HPDE6-E6E7 (cell line): ENCODE data around the gene PIK3CG.
"Not testable (repeated sequence)": the region's sequence is repeated elsewhere in the genome, so short reads cannot be mapped to it uniquely, and the experiment has no call there.

Experiments
- DNase-seq: peaks from one replicate; pipeline ENCODE4 v3.0.0; 2011; ENCODE audit warnings: missing footprints; ENCODE audit errors: extremely low spot score

Gene PIK3CG

DNA sequence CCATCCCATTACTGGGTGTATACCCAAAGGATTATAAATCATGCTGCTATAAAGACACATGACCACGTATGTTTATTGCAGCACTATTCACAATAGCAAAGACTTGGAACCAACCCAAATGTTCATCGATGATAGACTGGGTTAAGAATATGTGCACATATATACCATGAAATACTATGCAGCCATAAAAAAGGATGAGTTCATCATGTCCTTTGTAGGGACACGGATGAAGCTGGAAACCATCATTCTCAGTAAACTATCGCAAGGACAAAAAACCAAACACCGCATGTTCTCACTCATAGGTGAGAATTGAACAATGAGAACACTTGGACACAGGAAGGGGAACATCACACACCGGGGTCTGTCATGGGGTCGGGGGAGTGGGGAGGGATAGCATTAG lies 73.0 kb downstream of the PIK3CG start:
- not testable (repeated sequence) for DNase-seq

DNA sequence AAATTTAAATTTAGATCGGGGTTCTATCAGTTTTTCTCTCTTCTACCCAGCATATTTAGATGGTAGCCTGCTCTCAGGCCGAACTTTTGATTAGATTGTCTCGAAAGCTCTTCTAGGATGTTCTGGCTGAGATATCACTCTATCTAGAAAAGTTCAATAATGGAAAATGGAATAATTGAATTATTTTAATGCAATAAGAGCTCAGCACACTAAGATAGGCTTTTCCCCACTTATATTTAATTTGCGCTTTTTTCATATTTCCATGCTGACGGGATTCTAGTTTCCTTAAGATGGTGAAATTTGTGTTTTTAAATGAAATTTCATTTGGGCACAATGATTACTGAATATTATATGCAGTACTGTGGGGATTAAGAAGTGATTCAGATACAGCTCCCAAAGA lies 73.7 kb downstream of the PIK3CG start:
- no peak for DNase-seq

DNA sequence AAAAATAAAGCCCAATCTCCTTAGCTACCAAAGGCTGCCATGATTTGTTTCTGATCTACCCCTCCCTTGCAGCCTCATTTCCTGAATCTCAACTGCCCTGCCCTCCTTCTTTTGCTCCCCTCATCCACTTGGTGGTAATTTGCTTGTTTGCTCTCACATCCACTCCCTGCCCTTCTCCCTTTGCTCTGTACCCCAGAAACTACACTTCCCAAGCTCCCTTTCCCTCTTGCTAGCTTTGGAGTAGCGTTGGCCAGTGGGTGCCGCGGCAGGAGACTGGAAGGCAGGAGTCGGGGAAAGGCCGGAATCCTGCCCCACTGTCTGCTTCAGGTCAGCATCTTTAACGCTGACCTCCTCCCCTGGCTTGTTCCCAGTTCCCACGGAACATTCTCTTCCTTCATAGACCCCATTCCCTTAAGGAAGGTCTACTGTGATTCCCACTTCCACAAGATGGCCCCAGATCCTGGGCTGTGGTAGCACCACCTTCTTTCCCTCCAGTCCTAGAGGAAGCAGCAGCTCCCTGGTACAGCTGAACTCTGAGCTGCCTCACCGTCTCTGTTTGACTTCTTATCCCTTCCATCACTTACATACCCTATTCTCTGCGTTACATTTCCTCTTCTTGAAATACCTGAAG lies 79.1 kb downstream of the PIK3CG start:
- no peak for DNase-seq

DNA sequence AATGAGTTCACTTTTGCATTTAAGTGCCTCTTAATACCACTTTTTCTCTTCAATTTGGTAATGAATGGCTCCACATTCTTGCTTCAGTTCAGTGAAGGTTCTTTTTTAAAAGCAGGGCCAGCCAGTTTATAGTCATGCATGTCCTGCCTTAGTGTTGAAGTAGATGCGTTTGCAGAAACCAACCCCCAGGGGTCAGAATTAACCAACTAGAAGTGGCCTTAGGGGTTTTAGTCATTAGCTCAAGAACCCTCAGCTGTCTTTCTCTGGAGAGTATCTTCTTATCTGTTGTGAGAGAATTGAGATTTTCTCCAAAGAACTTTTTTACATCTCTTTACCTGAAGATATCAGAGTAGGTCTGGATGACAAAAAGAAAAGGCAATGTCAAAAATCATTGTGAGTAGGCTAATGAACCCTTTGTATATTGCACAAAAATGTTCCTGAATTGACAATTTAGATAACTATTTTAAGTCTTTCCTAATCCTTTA lies 82.2 kb downstream of the PIK3CG start:
- peak; percentile 64 for DNase-seq

DNA sequence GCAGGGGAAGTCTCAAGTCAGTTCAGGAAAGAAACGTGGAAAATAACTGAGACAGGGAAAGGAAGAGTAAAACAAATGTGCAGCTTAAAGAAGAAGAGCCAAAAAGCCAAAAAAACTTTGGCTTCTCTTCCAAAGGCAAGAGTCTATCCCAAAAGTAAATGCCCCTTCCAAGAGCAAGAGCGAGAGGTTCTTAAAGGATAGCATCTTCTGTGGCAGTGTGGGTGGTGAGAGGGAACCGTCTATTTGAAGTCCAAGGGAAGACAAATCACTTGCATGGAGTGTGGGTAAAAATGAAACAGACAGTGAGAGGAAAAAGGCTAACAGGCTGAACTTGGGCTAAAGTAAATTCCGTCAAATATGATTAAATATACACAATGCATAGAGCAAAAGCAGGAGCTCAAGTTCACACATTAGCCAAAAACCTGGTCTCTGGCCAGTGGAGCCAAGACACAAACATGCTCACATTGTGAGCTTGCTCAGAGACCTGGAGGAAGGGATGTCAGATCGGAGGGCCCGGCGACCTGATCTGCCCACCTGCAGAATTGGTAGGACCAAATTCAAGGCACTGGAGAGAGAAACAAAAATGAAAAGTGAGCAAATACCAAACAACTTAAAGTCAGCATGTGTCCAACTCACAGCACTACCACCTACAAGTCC lies 87.0 kb downstream of the PIK3CG start:
- no peak for DNase-seq

DNA sequence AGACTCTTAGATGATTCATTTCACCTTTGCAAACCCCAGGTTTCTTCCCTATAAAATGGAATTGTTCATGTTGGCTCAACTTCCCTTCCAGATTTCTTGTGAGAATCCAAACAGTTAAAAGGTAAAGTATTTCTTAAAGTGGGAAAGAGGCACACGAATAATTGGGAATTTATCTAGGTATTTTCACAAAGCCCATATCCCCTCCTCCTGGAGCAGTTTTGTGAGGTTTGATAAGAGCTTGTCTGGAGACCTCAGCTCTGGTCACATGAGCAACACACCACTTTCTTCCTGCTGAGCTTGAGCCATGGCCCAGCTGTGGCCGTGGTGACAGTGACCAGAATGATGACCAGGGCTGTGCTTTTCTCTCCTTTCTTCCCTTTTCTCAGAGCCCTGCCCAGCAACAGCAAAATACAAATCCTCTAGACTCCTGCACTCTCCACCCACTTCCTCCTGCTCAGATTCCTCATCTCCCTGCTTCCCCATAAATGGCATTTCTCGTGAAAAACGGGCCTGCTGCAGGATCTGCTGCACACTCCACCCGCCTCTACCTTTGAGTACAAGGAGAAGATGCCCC lies 87.7 kb downstream of the PIK3CG start:
- DNase-seq, result no peak

DNA sequence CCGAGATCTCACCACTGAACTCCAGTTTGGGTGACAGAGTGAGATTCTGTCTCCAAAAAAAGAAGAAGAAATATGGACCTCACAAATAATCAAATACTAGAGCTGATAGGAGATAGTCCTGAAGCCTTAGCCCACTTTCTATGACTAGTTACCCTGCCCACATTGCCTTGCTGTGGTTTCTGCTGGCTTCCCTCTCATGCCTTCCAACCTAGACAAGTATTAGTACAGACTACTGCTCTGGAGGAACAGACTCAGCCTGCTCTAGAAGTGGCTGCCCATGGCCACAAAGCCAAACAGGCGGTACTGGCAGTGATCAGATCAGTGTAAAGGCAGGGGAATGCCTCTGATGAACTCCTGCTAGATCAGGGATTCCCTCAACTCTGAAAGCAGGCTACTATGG lies 89.8 kb downstream of the PIK3CG start:
- DNase-seq, result no peak

DNA sequence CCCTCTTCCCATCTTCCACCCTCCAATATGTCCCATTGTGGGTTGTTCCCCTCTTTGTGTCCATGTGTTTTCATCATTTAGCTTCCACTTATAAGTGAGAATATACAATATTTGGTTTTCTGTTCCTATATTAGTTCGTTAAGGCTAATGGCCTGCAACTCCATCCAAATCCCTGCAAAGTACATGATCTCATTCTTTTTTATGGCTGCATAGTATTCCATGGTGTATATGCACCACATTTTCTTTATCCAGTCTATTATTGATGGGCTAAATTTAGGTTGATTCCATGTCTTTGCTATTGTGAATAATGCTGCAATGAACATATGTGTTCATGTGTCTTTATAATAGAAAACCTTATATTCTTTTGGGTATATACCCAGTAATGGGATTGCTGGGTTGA lies 90.8 kb downstream of the PIK3CG start:
- DNase-seq, result not testable (repeated sequence)
